ENCODE data around the gene ABHD2.
"Not testable (repeated sequence)": the region's sequence is repeated elsewhere in the genome, so short reads cannot be mapped to it uniquely, and the experiment has no call there.

Gene ABHD2

GRCh38 chr15:89141159-89141558 lies 52.9 kb downstream of the ABHD2 start:
- not testable (repeated sequence) for DNase-seq

GRCh38 chr15:89141885-89142284 lies 53.6 kb downstream of the ABHD2 start:
- DNase-seq, result no peak

DNA sequence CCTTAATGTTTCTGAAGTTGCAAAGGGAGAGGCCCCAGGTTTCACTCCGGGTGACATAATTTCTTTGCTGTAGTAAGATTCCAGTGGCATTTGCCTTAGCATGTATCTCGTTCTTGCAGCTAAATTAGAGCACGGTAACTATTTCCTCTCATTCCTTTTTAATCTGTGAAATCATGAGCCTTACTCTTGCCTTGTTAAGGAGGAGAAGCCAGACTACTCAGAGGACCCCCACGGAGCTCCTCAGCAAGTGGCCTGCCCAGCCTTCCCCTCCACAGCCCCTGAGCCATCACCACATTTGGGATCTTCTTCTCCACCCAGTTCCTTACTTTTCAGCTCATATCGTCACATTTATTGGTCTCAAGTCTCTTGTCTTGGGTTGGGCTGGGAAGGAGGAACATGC lies 54.2 kb downstream of the ABHD2 start:
- DNase-seq, result no peak

DNA sequence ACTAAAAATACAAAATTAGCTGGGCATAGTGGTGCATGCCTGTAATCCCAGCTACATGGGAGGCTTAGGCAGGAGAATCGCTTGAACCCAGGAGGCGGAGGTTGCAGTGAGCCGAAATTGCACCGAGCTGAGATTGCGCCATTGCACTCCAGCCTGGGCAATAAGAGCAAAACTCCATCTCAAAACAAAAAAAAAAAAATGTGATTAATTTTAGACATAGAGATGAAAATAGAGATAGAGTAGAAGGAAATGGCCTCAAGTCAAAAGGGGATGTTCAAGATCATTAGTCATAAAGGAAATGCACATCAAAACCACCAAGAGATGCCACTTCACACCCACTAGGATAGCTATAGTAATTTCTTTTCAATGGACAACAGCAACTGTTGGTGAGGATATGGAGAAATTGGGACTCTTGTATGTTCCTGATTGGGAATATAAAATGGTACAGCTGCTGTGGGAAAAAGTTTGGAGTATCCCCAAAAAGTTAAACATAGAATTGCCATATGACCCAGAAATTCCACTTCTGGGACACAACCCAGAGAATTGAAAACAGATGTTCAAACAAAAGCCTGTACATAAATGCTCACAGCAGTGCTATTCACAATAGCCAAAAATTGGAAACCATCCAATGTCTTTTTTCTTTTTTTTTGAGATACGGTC lies 55.4 kb downstream of the ABHD2 start:
- DNase-seq, result peak in 1 of 2 experiments; percentile 66

- no peak for DNase-seq
These were observed 56.2 kb downstream of the ABHD2 start for GRCh38 chr15:89144491-89144890.

DNA sequence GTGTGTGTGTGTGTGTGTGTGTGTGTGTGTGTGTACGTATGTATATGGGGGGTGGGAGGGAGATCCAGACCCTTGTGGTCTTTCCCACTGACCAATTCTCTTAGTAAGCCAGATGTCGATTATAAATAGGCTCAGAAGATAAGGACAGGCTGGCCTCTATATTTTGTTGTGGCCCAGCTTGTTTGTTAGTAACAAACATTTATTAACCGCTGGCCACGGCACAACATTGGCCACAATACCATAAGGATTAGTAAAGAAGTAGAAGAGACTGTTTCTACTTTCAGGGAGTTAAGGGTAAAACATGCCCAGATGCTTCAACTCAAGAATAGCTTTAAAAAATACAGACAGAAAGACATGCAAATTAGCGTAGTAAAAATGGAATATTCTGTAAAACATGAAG lies 58.1 kb downstream of the ABHD2 start:
- no peak for DNase-seq

DNA sequence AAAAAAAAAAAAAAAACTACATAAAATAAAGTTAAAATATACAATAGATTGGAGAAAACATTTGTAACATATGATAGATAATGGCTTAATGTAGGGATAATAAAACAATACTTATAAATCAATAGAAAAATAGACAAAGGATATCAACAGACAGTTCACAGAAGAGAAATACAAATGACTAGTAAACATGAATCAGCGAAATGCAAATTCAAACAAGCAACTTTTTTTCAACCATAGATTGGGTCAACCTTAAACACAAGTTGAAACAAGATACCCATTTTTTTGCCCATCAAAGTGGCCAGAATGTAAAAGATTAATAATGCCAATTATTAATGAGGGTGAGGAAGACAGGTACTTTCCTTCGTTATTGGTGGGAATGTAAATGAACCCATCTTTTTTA lies 59.9 kb downstream of the ABHD2 start:
- no peak for DNase-seq

- no peak for DNase-seq
These were observed 61.3 kb downstream of the ABHD2 start for GRCh38 chr15:89149501-89150101.

DNA sequence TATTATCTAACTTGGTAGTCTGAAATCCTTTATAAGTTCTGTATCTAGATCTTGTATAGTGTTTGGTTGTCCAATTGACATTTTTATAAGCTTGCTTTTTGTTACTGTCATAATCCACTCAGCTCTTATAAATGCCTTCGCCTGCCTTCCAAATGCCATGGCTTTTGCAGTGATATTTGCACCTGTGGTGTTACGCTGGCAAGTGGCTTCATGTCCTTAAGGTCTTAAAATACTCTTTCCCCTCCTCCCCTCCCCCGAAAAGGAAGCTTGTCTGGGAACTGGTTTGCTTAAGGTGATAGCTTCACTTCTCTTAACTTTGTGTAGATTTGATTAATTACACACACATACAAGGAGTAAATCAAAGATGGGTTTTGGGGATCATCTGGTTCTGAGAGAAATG lies 62.0 kb downstream of the ABHD2 start:
- DNase-seq, result no peak

DNA sequence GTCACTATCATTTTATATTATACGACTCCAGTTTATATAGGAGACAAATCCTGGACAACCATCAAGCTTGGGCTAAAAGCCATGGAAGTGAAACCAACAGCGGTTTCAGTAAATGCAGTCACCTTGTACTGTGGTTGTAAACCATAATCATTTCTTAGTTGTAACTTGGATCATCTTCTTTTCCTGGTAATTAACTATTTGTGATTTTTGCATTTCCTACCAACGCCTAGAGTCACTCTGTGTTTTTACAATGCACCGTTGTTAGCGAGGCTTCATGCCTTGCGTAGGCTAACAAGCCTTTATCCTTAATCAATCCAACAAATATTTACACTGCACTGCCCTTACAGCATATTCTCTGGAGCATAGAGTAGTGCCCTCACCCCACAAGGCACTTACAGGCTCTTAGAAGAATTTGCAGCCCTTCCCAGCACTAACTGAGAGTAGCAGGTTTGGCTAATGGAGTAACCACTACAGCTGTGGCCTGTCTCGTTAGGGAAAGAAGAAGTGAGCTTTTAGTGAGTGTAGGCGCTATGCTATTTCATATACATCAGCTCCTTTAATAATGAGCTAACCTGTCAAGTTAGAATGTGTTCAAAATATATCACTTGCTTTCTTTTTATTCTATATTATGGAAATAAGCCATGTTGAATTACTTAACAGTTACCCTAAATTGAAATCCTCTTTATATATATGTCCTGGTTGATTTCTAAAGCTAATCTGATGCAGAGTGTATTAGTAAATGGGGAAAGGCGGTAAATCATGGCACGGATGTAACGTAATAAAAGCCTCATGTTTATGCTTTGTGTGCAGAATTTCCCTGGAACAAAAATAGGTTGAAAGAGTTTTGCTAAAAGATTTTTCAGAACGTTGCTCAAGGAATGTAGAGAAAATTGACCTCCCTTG lies 62.8 kb downstream of the ABHD2 start:
- no peak for DNase-seq

GRCh38 chr15:89155122-89155521 lies 66.9 kb downstream of the ABHD2 start:
- no peak for DNase-seq

DNA sequence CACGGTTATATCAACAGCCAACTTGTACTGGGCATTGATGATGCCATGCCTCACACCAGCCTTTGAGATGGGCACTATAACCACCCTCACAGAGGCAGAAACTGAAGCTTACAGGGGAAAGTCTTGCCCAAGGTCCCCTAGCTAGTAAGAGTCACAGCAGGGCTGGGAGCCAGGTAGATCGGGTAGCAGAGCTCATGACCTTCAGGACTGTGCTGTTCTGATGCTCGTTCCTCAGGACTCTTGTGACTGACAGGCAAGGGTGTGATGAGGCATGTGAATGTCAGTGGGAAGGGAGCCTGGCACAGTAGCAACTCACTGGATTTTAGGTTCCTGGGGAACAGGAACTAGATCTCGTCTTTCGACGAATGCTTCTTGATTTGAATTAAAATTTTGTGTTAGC lies 67.4 kb downstream of the ABHD2 start:
- DNase-seq, result no peak

GRCh38 chr15:89157061-89157460 lies 68.8 kb downstream of the ABHD2 start:
- DNase-seq, result no peak

DNA sequence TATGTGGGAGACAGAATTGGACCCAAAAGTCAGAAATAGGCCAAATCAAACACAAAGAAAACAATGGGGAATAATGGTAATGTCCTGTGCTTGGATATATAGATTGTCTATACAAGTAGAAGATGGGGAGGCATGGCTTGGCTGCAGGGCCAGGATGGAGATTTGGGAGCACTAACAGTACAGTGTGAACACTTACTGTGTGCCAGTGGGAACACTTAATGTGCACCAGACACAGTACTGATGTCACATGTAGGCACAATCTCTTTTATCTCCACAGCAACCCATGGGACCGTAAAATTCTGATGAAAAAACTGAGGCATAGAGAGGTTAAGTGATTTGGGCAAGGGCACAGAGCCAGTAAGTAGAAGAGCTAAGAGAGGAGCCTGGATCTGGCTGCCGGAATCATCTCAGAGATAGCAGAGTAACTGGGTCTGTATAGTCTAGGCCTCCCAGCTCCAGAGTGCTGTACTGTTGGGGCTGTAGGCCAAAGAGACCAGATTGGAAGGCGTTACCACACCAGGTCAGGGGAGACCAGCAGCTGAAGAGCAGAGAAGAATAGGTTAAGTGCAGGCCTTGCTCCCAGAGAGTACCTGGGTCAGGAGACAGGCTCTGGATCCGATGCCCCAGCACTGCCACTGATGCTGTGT lies 69.8 kb downstream of the ABHD2 start:
- no peak for DNase-seq

- DNase-seq, result no peak
These were observed 73.4 kb downstream of the ABHD2 start for GRCh38 chr15:89161666-89162065.

DNA sequence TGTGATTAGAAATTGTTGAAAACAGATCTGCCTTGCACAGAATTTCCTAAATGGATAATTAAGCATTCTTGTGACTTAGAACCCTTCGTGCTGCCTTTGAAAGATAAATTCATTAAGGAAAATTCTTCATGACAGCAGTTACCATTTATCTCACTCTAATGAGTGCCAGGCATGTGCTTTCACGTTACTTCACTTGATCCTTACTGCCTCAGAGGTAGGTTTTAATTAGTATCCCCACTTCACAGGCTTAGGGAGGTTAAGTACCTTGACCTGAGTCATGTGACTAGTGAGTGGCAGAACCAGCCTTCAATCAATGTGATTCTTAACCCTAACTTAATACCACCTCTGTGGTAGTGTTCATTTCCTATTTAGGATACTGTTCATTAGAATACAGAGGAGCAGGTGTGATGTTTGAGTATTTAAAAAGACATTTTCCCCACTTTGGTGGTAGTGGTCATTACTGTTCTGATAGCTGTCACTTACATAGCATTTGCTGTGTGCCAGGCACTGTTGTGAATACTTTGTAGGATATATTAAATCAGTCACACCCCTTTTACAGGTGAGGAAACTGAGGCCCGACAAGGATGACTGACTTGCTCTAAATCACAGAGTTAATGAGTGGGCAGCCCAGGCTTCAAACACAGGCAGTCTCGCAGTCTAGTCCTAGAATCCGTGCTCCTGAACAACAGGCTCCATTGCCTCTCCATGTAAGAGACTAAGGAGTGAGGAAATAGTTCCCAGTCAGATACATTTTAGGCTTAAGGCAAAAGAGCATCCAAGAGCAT lies 75.2 kb downstream of the ABHD2 start:
- DNase-seq, result no peak

DNA sequence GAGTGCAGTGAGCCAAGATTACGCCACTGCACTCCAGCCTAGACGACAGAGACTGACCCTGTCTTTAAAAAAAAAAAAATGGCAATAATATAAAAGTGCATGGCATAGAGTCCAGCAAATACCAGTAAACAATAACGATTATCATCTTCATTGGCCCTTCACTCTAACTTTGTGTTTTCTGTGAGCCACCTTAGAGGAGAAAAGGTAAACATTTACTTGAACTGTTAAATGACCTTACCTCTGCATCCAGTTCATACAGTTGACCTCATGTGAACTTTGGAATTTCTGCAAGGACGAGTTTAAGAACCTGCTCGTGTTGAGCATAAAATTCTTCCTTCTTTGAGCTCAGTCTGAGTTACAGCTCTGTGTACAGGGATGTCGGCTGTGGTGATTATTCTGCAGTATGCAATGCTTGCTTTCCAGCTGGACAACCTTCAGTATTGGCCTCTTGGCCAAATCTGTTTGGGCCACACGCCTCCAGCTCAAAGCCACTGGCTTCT lies 76.5 kb downstream of the ABHD2 start:
- no peak for DNase-seq

DNA sequence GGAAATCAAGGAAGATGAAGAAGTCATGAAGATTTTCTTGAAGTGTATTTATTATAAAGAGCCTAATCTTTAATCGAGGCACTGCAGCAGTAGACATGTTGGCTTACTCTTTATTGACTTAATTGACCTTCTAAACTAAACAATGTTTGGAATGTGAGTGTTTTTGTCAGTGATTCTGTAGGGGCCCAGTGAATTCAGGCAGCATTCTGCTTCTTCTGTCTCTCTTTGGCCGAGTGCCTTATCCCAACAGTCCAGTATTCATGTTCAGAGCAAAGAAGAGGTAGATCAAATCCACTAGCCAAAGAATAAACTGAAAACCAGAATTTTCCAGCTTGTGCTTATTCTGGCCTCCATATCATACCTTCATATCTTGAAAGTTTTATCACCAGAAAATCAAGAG lies 77.4 kb downstream of the ABHD2 start:
- DNase-seq, result no peak

- peak; percentile 78 to 89 for DNase-seq
These were observed 79.3 kb downstream of the ABHD2 start for GRCh38 chr15:89167267-89168176.

- DNase-seq, result no peak
These were observed 80.1 kb downstream of the ABHD2 start for GRCh38 chr15:89168316-89168833.

DNA sequence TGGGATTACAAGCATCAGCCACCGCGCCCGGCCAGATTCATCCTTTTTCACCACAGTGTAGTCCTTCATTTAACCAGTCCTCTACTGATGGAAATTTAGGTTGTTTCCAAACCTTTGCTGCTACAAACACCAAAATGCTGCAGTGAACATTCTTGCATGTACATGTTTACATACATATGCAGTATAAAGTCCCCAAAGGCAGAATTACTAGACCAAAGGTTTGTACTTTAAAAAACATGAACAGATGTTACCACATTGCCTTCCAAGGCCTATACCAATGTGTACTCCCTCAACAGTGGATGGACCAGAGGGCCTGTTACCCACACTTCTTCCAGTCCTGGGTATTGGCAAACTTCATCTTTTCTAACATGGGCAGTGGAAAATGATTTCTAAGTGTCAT lies 82.1 kb downstream of the ABHD2 start:
- DNase-seq, result no peak

Measured in SW 1271 (cell line).